NT2/D1 (cell line): ENCODE measurements around the gene RNFT2.
A peak's percentile ranks its signal among the peaks of the same experiment; 100 is the strongest.

Experiments
- DNase-seq: peaks from one replicate; pipeline ENCODE4 v3.0.0-alpha.2; 2011; ENCODE audit warnings: low read depth, low spot score
- H3K27me3 ChIP-seq: 2 replicates; pipeline ENCODE4 v1.6.0; 2011; ENCODE audit warnings: mild to moderate bottlenecking; ENCODE audit not compliant: insufficient read length, insufficient read depth
- H3K36me3 ChIP-seq: 2 replicates; pipeline ENCODE4 v1.6.1; 2011; ENCODE audit warnings: mild to moderate bottlenecking, low read length, mixed read lengths; ENCODE audit not compliant: insufficient read depth, insufficient read length
- H3K4me1 ChIP-seq: 2 replicates; pipeline ENCODE4 v1.5.1; 2011; ENCODE audit not compliant: insufficient read depth, insufficient read length
- H3K4me3 ChIP-seq: 2 replicates; pipeline ENCODE4 v1.5.1; 2011; ENCODE audit warnings: low read depth; ENCODE audit not compliant: insufficient read length
- H3K9ac ChIP-seq: 2 replicates; pipeline ENCODE4 v1.6.0; 2011; ENCODE audit warnings: low read depth; ENCODE audit not compliant: insufficient read length
- H3K9me3 ChIP-seq: 2 replicates; pipeline ENCODE4 v1.5.1; 2011; ENCODE audit warnings: mild to moderate bottlenecking, low read length; ENCODE audit not compliant: insufficient read depth
- SUZ12 ChIP-seq: IDR thresholded peaks from 2 replicates; pipeline ENCODE4 v1.6.1; 2011; ENCODE audit not compliant: insufficient read length, insufficient read depth; ENCODE audit errors: extremely low read depth
- YY1 ChIP-seq: IDR thresholded peaks from 2 replicates; pipeline ENCODE4 v1.6.1; 2011; ENCODE audit not compliant: insufficient read length, insufficient read depth
- ZNF274 ChIP-seq: IDR thresholded peaks from 2 replicates; pipeline ENCODE4 v1.6.1; 2011; ENCODE audit warnings: mild to moderate bottlenecking, low read depth, low read length

The RNFT2 gene

DNA sequence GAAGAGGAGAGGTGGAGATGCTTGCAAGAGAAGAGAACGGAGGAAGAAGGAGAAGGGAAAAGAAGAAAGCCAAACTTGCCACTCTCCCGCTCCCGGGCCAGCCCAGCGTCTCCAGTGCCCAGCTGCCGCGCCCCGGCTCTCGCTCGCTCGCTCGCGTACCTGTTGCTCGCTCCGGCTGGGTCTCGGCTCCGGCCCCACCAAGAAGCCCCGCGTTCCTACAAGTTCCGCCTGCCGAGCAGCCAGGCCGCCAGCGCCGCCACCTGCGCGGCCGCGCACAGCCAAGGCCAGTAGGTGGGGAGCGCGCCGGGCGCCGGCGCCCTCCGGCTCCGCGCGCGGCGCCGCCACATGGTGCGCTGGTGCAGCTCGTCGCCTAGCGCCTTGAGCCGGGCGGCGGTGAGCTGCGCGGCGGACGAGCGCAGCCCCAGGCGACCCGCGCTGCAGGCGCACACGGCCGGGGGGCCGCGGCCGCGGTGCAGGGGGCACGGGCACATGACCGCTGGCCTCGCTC is 142.8 kb downstream of the RNFT2 start:
- peaks cover 86% of the 10 kb centered on the region for H3K27me3 ChIP-seq

GRCh38 chr12:116881325-116881876 is 143.3 kb downstream of the RNFT2 start, which contains the start of gene HRK:
TSS of gene HRK (minus strand) at chr12:116881441. CDS start at chr12:116881307, 134 bp downstream.
- no peaks in the 10 kb centered on the region for H3K36me3 ChIP-seq
- no peaks in the 10 kb centered on the region for H3K9me3 ChIP-seq
- peak within 1 kb of the TSS; percentile 55 for H3K4me3 ChIP-seq
- H3K9ac ChIP-seq = peak within 1 kb of the TSS; percentile 80
- no peak for DNase-seq
- TF ChIP-seq ZNF274 (no peak), YY1 (no peak), SUZ12 (no peak)
- peaks cover 81% of the 10 kb centered on the region for H3K27me3 ChIP-seq
- peaks cover 3% of the 10 kb centered on the region for H3K4me1 ChIP-seq

More for the DNA sequence above, 142.8 kb downstream of the RNFT2 start:
- no peaks in the 10 kb centered on the region for H3K36me3 ChIP-seq
- H3K9me3 ChIP-seq = no peaks in the 10 kb centered on the region
- peak overlapping the region; percentile 55 for H3K4me3 ChIP-seq
- TF ChIP-seq YY1 (no peak), SUZ12 (no peak)
- H3K9ac ChIP-seq = peak overlapping the region; percentile 80
- DNase-seq = no peak
- H3K4me1 ChIP-seq = peaks cover 3% of the 10 kb centered on the region

GRCh38 chr12:116881877-116882507 is 143.9 kb downstream of the RNFT2 start:
- H3K9ac ChIP-seq = peak overlapping the region; percentile 6
- no peaks in the 10 kb centered on the region for H3K9me3 ChIP-seq
- peaks cover 3% of the 10 kb centered on the region for H3K4me1 ChIP-seq
- H3K4me3 ChIP-seq = peak overlapping the region; percentile 34
- TF ChIP-seq ZNF274 = no peak
- TF ChIP-seq YY1 = no peak
- no peak for TF ChIP-seq SUZ12
- no peaks in the 10 kb centered on the region for H3K36me3 ChIP-seq
- no peak for DNase-seq
- H3K27me3 ChIP-seq = peaks cover 77% of the 10 kb centered on the region

DNA sequence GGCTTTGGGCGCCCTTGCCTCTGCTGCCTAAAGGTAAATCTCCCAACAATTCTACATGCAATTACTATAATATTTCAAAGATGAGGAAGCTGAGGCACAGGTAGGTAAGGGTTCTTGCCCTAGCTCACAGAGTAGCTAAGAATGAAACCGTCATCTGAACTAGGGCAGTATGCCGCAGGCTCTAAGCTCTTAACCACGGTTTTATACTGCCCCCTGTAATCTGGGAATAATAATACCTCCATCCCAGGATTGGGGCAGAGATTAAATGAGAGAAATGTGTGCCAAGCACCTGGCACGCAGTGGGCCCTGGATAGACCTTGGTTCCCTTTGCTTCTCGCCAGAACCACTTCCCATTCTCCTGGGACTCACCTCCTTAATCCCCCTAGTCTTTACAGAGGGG is 144.6 kb downstream of the RNFT2 start:
- TF ChIP-seq ZNF274 (no peak), SUZ12 (no peak), YY1 (no peak)
- no peak overlapping the region for H3K9ac ChIP-seq
- H3K36me3 ChIP-seq = no peaks in the 10 kb centered on the region
- H3K9me3 ChIP-seq = no peaks in the 10 kb centered on the region
- no peak overlapping the region for H3K4me3 ChIP-seq
- peaks cover 3% of the 10 kb centered on the region for H3K4me1 ChIP-seq
- no peak for DNase-seq
- peaks cover 69% of the 10 kb centered on the region for H3K27me3 ChIP-seq

DNA sequence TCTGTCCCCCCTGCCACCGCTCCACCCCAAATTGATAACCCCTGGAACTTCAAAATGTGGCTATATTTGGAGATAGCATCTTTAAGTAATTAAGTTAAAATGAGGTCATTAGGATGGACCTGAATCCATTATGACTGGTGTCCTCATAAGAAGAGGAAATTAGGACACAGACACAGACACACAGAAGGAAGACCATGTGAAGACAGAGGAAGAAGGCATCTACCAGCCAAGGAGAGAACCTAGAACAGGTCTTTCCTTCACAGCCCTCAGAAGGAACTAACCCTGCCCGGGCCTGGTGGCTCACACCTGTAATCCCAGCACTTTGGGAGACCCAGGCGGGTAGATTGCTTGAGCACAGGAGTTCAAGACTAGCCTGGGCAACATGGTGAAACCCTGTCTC is 146.8 kb downstream of the RNFT2 start:
- DNase-seq = no peak
- Histone ChIP-seq H3K9ac (no peak overlapping the region), H3K4me1 (peaks cover under 1% of the 10 kb centered on the region), H3K27me3 (peaks cover 48% of the 10 kb centered on the region), H3K36me3 (no peaks in the 10 kb centered on the region), H3K9me3 (no peaks in the 10 kb centered on the region), H3K4me3 (no peak overlapping the region)
- TF ChIP-seq YY1 = no peak
- no peak for TF ChIP-seq ZNF274
- no peak for TF ChIP-seq SUZ12

DNA sequence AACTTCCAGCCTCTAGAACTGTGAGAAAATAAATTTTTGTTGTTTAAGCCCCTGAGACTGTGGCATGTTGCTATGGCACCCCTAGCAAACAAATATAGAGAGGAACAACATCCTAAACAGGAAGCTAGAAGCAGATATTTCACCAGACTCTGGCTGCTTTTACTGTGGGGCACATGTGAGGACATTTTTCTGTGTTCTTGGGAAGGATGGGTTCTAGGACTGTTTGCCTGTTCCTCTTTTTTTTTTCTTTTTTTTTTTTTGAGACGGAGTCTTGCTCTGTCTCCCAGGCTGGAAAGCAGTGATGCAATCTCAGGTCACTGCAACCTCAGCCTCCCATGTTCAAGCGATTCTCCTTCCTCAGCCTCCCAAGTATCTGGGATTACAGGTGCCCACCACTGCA is 147.4 kb downstream of the RNFT2 start:
- TF ChIP-seq ZNF274 = no peak
- TF ChIP-seq YY1 = no peak
- TF ChIP-seq SUZ12 = no peak
- H3K4me1 ChIP-seq = no peaks in the 10 kb centered on the region
- no peak overlapping the region for H3K4me3 ChIP-seq
- DNase-seq = no peak
- H3K9me3 ChIP-seq = no peaks in the 10 kb centered on the region
- H3K27me3 ChIP-seq = peaks cover 42% of the 10 kb centered on the region
- H3K9ac ChIP-seq = no peak overlapping the region
- no peaks in the 10 kb centered on the region for H3K36me3 ChIP-seq

- no peak for DNase-seq
- H3K9ac ChIP-seq = no peak overlapping the region
- no peaks in the 10 kb centered on the region for H3K9me3 ChIP-seq
- no peak overlapping the region for H3K4me3 ChIP-seq
- H3K27me3 ChIP-seq = peaks cover 28% of the 10 kb centered on the region
- H3K4me1 ChIP-seq = no peaks in the 10 kb centered on the region
- TF ChIP-seq SUZ12 = no peak
- H3K36me3 ChIP-seq = no peaks in the 10 kb centered on the region
Observed at GRCh38 chr12:116887244-116887643, 149.1 kb downstream of the RNFT2 start.

GRCh38 chr12:116887897-116888296 is 149.8 kb downstream of the RNFT2 start:
- DNase-seq = no peak
- H3K9me3 ChIP-seq = no peaks in the 10 kb centered on the region
- no peak overlapping the region for H3K9ac ChIP-seq
- TF ChIP-seq SUZ12 = no peak
- TF ChIP-seq ZNF274 = no peak
- TF ChIP-seq YY1 = no peak
- H3K4me3 ChIP-seq = no peak overlapping the region
- H3K27me3 ChIP-seq = peaks cover 21% of the 10 kb centered on the region
- no peaks in the 10 kb centered on the region for H3K36me3 ChIP-seq
- no peaks in the 10 kb centered on the region for H3K4me1 ChIP-seq
